Fibroblast of upper back skin (primary cell): Measurements from ENCODE around the gene THSD4.

ENCODE experiments used
- DNase-seq: peaks from one replicate; pipeline ENCODE4 v3.0.0-alpha.2; 2013

THSD4 gene

GRCh38 chr15:71568227-71568626 is 453.0 kb downstream of the THSD4 start:
- no peak for DNase-seq

- no peak for DNase-seq
Observed at GRCh38 chr15:71570736-71571135, 455.5 kb downstream of the THSD4 start.

DNA sequence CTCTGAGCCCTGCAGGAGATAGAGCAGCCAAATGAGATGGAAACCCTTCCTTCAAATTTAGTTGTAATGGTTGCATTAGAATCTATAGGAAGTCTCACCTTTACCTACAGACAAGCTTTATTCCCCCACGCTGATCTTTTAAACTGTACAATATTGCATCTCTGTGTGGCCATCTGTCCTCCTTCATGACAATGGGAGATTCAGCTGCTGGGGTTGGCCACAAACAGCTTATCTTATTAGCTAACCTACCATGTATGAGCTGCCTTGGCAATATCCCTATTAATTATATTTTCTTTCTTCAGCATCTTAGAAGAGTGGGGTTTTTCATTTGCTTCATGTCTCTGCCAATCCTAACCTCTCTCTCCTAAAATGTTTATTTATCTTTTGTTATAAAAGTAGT is 456.4 kb downstream of the THSD4 start:
- no peak for DNase-seq

DNA sequence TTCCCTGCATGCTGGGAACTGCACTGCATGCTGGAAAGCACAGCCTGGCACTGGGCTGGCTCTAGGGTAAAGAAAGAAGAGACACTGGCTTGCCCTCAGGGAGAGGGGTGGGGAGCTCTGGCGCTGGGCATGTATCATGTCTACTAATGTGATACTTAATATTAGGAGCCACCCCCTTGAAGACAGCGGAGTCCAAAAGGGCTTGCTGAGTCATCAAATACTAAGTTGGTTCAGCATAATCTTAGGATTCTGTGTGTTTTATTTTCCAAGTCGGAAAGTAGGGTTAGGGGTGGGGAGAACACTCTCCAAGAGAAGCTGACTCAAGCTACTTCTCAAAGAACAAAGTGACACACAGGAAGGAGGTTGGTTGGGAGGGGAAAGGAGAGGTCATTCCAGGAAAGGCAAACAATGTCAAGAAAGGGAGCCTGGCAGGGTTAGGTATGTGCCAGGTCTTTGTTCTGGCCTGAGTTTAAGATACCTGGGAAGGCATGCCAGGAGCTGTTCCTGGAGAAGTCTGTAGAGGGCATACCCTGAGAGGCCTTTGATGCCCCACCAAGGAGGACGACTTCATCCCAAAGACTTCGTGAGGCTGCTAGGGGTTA is 457.3 kb downstream of the THSD4 start:
- no peak for DNase-seq

DNA sequence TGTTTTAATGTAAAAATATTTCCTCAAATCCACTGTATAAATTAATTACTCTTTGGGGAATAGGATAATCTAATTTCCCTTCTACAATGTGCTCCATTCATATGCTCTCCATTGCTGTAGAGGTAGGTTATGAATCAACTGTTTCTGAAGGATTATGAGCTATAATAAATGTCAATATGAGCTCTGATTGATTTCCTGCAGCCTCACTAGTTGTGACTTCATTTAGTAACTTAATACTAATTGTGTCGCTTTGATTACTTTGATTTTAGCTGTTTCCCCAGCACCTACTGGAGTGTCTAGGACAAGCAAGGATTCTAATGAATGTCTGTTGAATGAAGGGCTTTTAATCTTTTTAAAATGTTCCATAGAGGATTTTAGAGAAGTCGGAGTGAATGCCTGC is 458.3 kb downstream of the THSD4 start:
- no peak for DNase-seq

GRCh38 chr15:71575474-71576045 is 460.3 kb downstream of the THSD4 start:
- DNase-seq: no peak

DNA sequence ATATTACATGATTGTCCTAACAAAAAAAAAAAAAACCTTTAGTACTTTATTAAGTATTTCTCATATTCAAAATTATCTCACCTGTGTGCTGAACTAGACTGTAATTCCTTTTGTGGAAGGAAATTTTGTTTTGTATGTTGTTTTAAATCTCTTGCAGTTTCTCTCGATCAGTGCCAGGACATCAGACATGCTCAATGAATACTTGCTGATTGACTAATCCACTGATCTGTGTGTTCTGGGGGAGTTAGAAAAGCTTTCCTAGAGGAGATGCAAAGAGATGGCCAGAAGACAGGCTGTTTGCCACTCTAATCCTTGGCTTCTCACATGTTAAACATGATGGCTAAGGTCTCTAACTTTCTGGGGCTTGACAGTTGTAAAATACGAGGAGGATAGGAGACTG is 461.8 kb downstream of the THSD4 start:
- no peak for DNase-seq

DNA sequence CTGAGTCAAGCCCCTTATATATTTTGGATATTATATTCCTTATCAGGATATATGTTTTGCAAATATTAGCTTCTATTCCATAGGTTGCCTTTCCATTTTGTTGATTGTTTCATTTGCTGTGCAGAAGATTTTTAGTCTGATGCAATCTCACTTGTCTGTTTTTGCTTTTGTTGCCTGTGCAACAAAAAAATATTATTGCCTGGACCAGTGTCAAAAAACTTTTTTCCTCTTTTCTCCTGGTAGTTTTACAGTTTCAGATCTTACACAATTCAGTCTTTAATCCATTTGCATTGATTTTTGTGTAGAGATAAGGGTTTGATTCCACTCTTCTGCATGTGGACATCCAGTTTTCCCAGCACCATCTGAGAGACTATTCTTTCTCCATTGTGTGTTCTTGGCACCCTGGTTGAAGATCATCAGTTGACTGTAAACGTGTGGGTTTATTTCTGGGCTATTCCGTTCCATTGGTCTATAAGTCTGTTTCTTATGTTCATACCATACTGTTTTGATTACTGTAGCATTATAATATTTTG is 466.2 kb downstream of the THSD4 start:
- DNase-seq: no peak

DNA sequence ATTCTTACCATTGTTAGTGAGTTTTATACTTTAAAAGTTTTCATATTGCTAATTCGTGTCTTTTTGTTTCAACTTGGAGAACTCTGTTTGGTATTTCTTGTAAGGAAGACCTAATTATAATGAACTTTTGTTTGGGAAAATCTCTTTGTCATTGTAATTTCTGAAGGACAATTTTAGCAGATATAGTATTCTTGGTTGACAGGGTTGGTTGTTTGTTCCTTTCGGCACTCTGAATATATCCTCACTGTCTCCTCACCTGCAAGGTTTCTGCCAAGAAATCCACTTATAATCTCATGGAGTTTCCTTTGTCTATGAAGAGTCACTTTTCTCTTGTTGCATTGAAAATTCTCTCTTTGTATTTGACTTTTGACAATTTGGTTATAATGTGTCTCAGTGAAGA is 469.9 kb downstream of the THSD4 start:
- DNase-seq: no peak

GRCh38 chr15:71586463-71586862 is 471.2 kb downstream of the THSD4 start:
- DNase-seq: no peak

GRCh38 chr15:71588746-71589145 is 473.5 kb downstream of the THSD4 start:
- DNase-seq: peak; percentile 90

GRCh38 chr15:71591057-71591456 is 475.8 kb downstream of the THSD4 start:
- no peak for DNase-seq

GRCh38 chr15:71592203-71592602 is 476.9 kb downstream of the THSD4 start:
- DNase-seq: no peak

DNA sequence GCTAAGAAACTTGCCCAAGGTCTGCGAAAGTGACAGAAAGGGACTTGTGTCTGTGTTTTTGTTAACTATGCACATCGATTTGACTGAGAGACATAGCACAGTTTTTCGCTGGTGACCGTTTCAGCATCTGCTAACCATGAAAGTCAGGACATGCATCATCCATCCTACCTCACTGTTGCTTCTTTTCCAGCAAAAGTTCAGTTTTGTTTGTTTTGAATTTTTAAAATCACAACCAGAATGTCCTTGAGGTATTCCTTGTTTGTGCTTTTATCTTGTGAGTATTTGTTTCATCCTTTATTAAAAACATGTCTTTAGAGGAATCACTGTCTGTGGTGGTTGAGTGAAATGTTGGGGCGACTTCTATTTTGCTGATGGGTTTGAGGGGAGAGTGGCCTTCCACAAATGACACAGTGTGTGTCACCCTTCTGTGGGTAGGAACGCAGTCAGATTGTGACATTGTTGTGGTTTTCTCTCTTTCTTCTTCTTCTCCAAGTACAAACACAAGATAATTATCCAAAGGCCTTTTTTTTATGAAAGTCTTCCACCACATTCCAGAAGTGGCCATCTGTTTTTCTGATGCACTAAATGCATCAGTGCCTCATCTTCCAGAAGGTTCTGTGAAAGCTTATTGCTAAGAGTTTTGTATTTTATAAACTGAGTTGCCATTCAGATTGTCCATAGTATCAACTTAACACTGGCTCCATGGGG is 480.7 kb downstream of the THSD4 start:
- DNase-seq: peak; percentile 21

DNA sequence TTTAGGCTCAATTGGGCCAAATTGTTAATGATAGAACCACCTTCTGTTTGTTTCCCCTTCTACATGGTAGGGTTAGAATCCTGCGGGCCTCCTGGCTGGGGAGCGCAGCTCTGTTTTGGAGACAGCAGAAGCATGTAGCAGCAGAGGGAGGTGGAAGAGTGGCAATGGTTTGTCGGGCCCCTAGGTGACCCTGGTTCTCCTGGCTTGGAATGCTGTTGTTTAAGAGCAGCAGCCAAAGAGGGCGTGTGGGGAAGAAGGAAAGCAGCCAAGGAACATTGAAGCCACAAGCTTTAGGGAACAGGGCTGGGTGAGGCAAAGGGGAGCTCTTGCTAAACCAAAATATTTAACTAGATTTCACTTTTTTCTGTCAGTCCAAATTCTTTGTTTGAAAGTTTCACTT is 481.4 kb downstream of the THSD4 start:
- DNase-seq: peak; percentile 28

GRCh38 chr15:71597126-71597525 is 481.9 kb downstream of the THSD4 start:
- DNase-seq: no peak

DNA sequence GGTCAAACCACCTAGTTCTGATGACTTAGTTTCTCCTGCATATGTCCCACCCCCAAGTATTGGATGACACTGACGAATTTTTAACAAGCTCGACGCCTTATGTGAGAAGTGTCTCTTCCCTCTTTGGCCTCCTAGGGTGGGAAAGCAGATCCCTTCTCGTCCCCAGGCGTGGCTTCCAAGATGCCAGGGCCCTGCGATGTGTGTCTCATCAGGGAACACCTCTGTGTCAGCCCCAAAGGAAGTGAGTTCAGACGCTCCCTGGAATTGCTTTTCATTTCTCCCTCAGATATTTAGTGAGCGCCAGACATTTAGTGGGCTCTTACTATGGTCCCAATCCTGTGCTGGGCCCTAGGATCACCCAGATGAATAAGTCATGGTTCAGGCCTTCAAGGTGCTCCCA is 482.4 kb downstream of the THSD4 start:
- DNase-seq: no peak

DNA sequence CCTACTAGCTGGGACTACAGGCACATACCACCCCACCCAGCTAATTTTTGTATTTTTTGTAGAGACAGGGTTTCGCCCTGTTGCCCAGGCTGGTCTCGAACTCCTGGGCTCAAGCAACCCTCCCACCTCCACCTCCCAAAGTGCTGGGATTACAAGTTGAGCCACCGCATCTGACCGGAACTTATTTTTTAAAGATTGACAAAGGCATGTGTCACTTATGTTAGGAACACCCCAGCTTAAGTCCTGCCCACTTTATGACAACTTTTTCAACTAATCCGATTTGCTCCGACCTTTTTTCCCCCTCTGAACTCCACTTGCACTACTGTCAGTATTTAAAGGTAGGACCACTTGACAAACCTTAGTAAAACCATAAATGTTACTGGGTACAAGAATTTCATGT is 483.5 kb downstream of the THSD4 start:
- DNase-seq: no peak

GRCh38 chr15:71599418-71600151 is 484.3 kb downstream of the THSD4 start:
- no peak for DNase-seq

GRCh38 chr15:71600237-71600636 is 485.0 kb downstream of the THSD4 start:
- DNase-seq: no peak

DNA sequence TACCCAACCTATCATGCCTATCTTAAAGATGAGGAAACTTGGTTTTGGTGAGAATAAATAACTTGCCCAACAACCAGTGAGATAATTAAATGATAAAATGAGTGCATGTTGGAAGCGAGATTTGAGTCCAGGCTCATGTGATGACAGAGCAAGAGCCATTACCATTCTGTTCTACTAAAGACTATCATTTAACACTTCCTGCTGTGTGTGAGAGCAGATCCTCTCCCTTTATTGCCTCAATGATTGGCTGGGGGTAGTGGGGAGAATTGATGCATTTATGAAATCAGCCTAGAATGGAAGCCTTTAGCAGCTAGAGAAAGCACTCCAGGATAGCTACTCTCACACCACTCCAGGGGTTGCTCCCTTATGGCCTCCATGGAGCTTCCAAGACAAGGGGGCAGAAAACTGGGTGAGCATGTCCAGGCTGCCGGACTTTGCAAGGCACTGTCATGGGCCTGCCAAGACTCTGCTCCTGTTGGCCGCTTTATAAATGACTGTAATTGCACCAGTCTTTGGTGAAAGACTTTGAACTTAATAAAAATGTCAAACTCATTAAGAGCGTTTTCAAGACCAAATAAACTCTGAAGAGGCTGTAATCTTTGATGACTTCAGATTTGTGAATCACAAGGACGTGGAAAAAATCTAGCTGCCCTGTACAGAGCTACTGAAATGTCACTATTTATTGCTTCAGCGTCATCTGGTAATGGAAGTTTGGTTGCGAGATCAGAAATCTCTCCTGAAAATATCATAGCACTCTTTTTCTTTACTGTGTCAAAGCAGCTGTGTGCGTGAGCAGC is 486.0 kb downstream of the THSD4 start:
- no peak for DNase-seq

GRCh38 chr15:71603379-71603778 is 488.1 kb downstream of the THSD4 start:
- DNase-seq: no peak

GRCh38 chr15:71607383-71607782 is 492.1 kb downstream of the THSD4 start:
- DNase-seq: no peak
